Measurements from ENCODE around the gene CD200R1L.

GRCh38 chr3:112860898-112861297 is 14.2 kb upstream of the CD200R1L start:
- TF ChIP-seq POLR2AphosphoS5 (IDR thresholded peaks at IDR 0.05; ENCODE audit: low read depth, low read length) (no peak), FOXP2 (optimal IDR thresholded peaks at IDR 0.05; ENCODE audit: borderline replicate concordance, extremely low read depth, extremely low read length, insufficient read depth) (no peak), SIN3A (IDR thresholded peaks at IDR 0.05; ENCODE audit: borderline replicate concordance, insufficient read depth, low read length) (no peak), TAF1 (IDR thresholded peaks at IDR 0.05; ENCODE audit: borderline replicate concordance, insufficient read depth, low read length) (no peak)
- TF ChIP-seq, protein P1, sequence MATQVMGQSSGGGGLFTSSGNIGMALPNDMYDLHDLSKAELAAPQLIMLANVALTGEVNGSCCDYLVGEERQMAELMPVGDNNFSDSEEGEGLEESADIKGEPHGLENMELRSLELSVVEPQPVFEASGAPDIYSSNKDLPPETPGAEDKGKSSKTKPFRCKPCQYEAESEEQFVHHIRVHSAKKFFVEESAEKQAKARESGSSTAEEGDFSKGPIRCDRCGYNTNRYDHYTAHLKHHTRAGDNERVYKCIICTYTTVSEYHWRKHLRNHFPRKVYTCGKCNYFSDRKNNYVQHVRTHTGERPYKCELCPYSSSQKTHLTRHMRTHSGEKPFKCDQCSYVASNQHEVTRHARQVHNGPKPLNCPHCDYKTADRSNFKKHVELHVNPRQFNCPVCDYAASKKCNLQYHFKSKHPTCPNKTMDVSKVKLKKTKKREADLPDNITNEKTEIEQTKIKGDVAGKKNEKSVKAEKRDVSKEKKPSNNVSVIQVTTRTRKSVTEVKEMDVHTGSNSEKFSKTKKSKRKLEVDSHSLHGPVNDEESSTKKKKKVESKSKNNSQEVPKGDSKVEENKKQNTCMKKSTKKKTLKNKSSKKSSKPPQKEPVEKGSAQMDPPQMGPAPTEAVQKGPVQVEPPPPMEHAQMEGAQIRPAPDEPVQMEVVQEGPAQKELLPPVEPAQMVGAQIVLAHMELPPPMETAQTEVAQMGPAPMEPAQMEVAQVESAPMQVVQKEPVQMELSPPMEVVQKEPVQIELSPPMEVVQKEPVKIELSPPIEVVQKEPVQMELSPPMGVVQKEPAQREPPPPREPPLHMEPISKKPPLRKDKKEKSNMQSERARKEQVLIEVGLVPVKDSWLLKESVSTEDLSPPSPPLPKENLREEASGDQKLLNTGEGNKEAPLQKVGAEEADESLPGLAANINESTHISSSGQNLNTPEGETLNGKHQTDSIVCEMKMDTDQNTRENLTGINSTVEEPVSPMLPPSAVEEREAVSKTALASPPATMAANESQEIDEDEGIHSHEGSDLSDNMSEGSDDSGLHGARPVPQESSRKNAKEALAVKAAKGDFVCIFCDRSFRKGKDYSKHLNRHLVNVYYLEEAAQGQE (IDR thresholded peaks at IDR 0.05; ENCODE audit: insufficient read depth in 1 of 2, low read depth in 2 of 2, low read length in 2 of 2) = no peak

Measured in PFSK-1 (cell line).